SK-N-SH (cell line): Measurements from ENCODE around the gene SMAP1. TPM values are rescaled to one million over a fixed set of nuclear protein-coding genes. Genes with fewer than 3 reads are reported as not detected.

Source experiments
- CTCF ChIA-PET: fragments of 300-600, 350-600 bp; formaldehyde crosslinking; extraction: SDS; loops from one replicate; lab custom pipeline; 2021; lab: Yijun Ruan, JAX
- POLR2A ChIA-PET: fragments of 350-600 bp; sonication (Branson Sonifier 250); formaldehyde crosslinking; extraction: SDS; loops from one replicate; lab custom pipeline; 2020; ENCODE audit warnings: antibody characterized with exemption, inconsistent platforms; lab: Yijun Ruan, JAX
- DNase-seq: peaks from one replicate; pipeline ENCODE4 v3.0.0; 2012
- H2AFZ ChIP-seq: fragments of 200-600 bp; sonication (generic); 2 replicates; pipeline ENCODE4 v1.8.1; 2016; ENCODE audit warnings: antibody characterized with exemption, mild to moderate bottlenecking, low read depth
- H3F3A ChIP-seq: fragments of 200-600 bp; sonication (generic); replicated peaks from 2 replicates; pipeline ENCODE3; 2016; ENCODE audit warnings: antibody characterized with exemption, mild to moderate bottlenecking; ENCODE audit not compliant: insufficient read depth
- H3K27ac ChIP-seq, 2 experiments: fragments of 200-500 bp in 1 of 2; fragments of 200-600 bp in 1 of 2; sonication (Bioruptor generic) in 1 of 2; sonication (generic), shearing (Covaris generic) in 1 of 2; 2 replicates each; pipeline versions ENCODE4 v1.5.1 to v1.6.1; 2014 to 2016; ENCODE audit warnings: low read depth in 2 of 2, inconsistent platforms in 1 of 2, low read length in 1 of 2, mild to moderate bottlenecking in 1 of 2, mixed read lengths in 1 of 2
- H3K27me3 ChIP-seq: fragments of 200-600 bp; sonication (generic), shearing (Covaris generic); 2 replicates; pipeline ENCODE4 v1.6.1; 2016; ENCODE audit warnings: mixed run types; ENCODE audit not compliant: insufficient read depth
- H3K36me3 ChIP-seq, 2 experiments: fragments of 200-500 bp in 1 of 2; fragments of 200-600 bp in 1 of 2; sonication (Bioruptor generic) in 1 of 2; sonication (generic) in 1 of 2; replicated peaks in 1 of 2; 2 replicates each; pipeline versions ENCODE3 to v1.5.1; 2014 to 2016; ENCODE audit warnings: low read length in 1 of 2, mild to moderate bottlenecking in 1 of 2; ENCODE audit not compliant: insufficient read depth in 2 of 2, control insufficient read depth in 1 of 2
- H3K4me1 ChIP-seq, 2 experiments: fragments of 200-500 bp in 1 of 2; fragments of 200-600 bp in 1 of 2; sonication (Bioruptor generic) in 1 of 2; sonication (generic), shearing (Covaris generic) in 1 of 2; 2 replicates each; pipeline versions ENCODE4 v1.5.1 to v1.6.1; 2014 to 2016; ENCODE audit warnings: low read depth in 1 of 2, low read length in 1 of 2, mixed run types in 1 of 2; ENCODE audit not compliant: insufficient read depth in 2 of 2, control insufficient read depth in 1 of 2
- H3K4me2 ChIP-seq: fragments of 200-600 bp; sonication (generic), shearing (Covaris generic); 2 replicates; pipeline ENCODE4 v1.6.1; 2017; ENCODE audit warnings: mixed run types
- H3K4me3 ChIP-seq, 2 experiments: fragments of 200-500 bp in 1 of 2; fragments of 200-600 bp in 1 of 2; sonication (Bioruptor generic) in 1 of 2; sonication (generic), shearing (Covaris generic) in 1 of 2; 2 replicates each; pipeline versions ENCODE4 v1.5.1 to v1.8.1; 2014 to 2016; ENCODE audit warnings: low read depth in 2 of 2, inconsistent platforms in 1 of 2, low read length in 1 of 2, mild to moderate bottlenecking in 1 of 2, mixed read lengths in 1 of 2, moderate library complexity in 1 of 2
- H3K79me2 ChIP-seq: fragments of 200-600 bp; sonication (generic); 2 replicates; pipeline ENCODE4 v1.8.1; 2017; ENCODE audit warnings: mild to moderate bottlenecking; ENCODE audit not compliant: insufficient read depth
- H3K9ac ChIP-seq: fragments of 200-600 bp; sonication (generic); 2 replicates; pipeline ENCODE4 v1.6.1; 2017; ENCODE audit warnings: mixed run types
- H3K9me2 ChIP-seq: fragments of 200-600 bp; sonication (generic); 2 replicates; pipeline ENCODE4 v1.6.1; 2017; ENCODE audit warnings: mixed run types
- H3K9me3 ChIP-seq: fragments of 200-600 bp; sonication (generic); 2 replicates; pipeline ENCODE4 v1.6.1; 2017; ENCODE audit warnings: mixed run types, mild to moderate bottlenecking, moderate library complexity
- H4K20me1 ChIP-seq: fragments of 200-600 bp; sonication (generic); 2 replicates; pipeline ENCODE4 v1.6.1; 2017; ENCODE audit warnings: mild to moderate bottlenecking, mixed run types; ENCODE audit not compliant: insufficient read depth
- CHD2 ChIP-seq: fragments of 150-350 bp; IDR thresholded peaks from 2 replicates; pipeline ENCODE4 v1.6.1; 2018; ENCODE audit warnings: low read length; ENCODE audit not compliant: partially characterized antibody
- ELF1 ChIP-seq: IDR thresholded peaks from 2 replicates; pipeline ENCODE4 v1.4.0; 2012
- EP300 ChIP-seq, 2 experiments: IDR thresholded peaks; 2 replicates each; pipeline versions ENCODE4 v1.4.0 to v1.6.1; 2012; ENCODE audit warnings: borderline replicate concordance in 1 of 2, low read depth in 1 of 2, low read length in 1 of 2
- FOXJ3 ChIP-seq: sonication (generic); formaldehyde crosslinking; IDR thresholded peaks from 2 replicates; pipeline ENCODE4 v1.5.1; 2020; ENCODE audit warnings: mild to moderate bottlenecking, missing genetic modification reagents
- GABPA ChIP-seq: IDR thresholded peaks from 2 replicates; pipeline ENCODE4 v1.4.0; 2012; ENCODE audit warnings: low read depth, mild to moderate bottlenecking
- GATA2 ChIP-seq: sonication (generic); formaldehyde crosslinking; IDR thresholded peaks from 2 replicates; pipeline ENCODE4 v1.5.0; 2020; ENCODE audit warnings: mild to moderate bottlenecking, missing genetic modification reagents
- JUND ChIP-seq: IDR thresholded peaks from 2 replicates; pipeline ENCODE4 v1.4.0; 2012
- MAX ChIP-seq: IDR thresholded peaks from 2 replicates; pipeline ENCODE4 v1.4.0; 2012; ENCODE audit warnings: low read depth
- MEF2A ChIP-seq: IDR thresholded peaks from 2 replicates; pipeline ENCODE4 v1.4.0; 2012; ENCODE audit warnings: low read depth, borderline replicate concordance
- NFIC ChIP-seq: IDR thresholded peaks from 2 replicates; pipeline ENCODE4 v1.4.0; 2012; ENCODE audit warnings: borderline replicate concordance
- NRF1 ChIP-seq: IDR thresholded peaks from 2 replicates; pipeline ENCODE4 v1.6.1; 2012; ENCODE audit warnings: low read depth, mild to moderate bottlenecking, low read length
- RAD21 ChIP-seq: IDR thresholded peaks from 2 replicates; pipeline ENCODE4 v1.6.1; 2012; ENCODE audit warnings: mild to moderate bottlenecking, low read length
- RFX5 ChIP-seq: IDR thresholded peaks from 2 replicates; pipeline ENCODE4 v1.6.1; 2012; ENCODE audit warnings: mild to moderate bottlenecking, improper control_type of control experiment, low read length
- SMC3 ChIP-seq: IDR thresholded peaks from 2 replicates; pipeline ENCODE4 v1.6.1; 2012; ENCODE audit warnings: low read depth, low read length, improper control_type of control experiment
- TAF1 ChIP-seq: IDR thresholded peaks from 2 replicates; pipeline ENCODE4 v1.6.1; 2012; ENCODE audit warnings: low read depth, mild to moderate bottlenecking, low read length, moderate library complexity, borderline replicate concordance
- TCF12 ChIP-seq: IDR thresholded peaks from 2 replicates; pipeline ENCODE4 v1.4.0; 2012
- ZBTB33 ChIP-seq: IDR thresholded peaks from 2 replicates; pipeline ENCODE4 v1.4.0; 2012; ENCODE audit warnings: low read depth, borderline replicate concordance
- WGBS: methylation state at CpG from one replicate; pipeline ENCODE4 v1.1.6; 2017; ENCODE audit warnings: low lambda C conversion rate; 5-methylcytosine and 5-hydroxymethylcytosine counted together
- polyA plus RNA-seq, 3 experiments: library from polyadenylated mRNA; depleted of rRNA; stranded (reverse); fragments of >200 nt; gene quantifications; 2 replicates each; pipeline ENCODE4 v1.2.3, GENCODE V29; 2012
- TF ChIP-seq, protein P1 (sequence below): fragments of 200-600 bp; sonication (generic); IDR thresholded peaks from 2 replicates; pipeline ENCODE4 v1.6.1; 2017; ENCODE audit warnings: antibody characterized with exemption, mild to moderate bottlenecking, moderate library complexity
- TF ChIP-seq, protein P2 (sequence below): fragments of 150-350 bp; IDR thresholded peaks from 2 replicates; pipeline ENCODE4 v1.6.1; 2016; ENCODE audit warnings: mild to moderate bottlenecking, low read depth, low read length
- TF ChIP-seq, protein P3 (sequence below): IDR thresholded peaks from 2 replicates; pipeline ENCODE4; 2012

Gene SMAP1
- polyA plus RNA-seq, 1 of the 3 experiments (the other 2 are of a cell fraction): 12.6 TPM

- POLR2A ChIA-PET: no interaction called here
- CTCF ChIA-PET: interaction anchor here (0.9 kb wide), 1 partner anchor 9 kb away, joined by 3 read pairs; no protein-coding TSS in a partner anchor
- TF ChIP-seq NFIC (no peak), TCF12 (no peak), MEF2A (no peak), TAF1 (no peak), JUND (no peak), EP300 (IDR thresholded peaks at IDR 0.05; ENCODE audit: borderline replicate concordance in 1 of 2, low read depth in 1 of 2, low read length in 1 of 2) (no peak), ELF1 (no peak), RAD21 (no peak), FOXJ3 (CRISPR knock-in tag) (no peak), GABPA (no peak)
- TF ChIP-seq, protein P1, sequence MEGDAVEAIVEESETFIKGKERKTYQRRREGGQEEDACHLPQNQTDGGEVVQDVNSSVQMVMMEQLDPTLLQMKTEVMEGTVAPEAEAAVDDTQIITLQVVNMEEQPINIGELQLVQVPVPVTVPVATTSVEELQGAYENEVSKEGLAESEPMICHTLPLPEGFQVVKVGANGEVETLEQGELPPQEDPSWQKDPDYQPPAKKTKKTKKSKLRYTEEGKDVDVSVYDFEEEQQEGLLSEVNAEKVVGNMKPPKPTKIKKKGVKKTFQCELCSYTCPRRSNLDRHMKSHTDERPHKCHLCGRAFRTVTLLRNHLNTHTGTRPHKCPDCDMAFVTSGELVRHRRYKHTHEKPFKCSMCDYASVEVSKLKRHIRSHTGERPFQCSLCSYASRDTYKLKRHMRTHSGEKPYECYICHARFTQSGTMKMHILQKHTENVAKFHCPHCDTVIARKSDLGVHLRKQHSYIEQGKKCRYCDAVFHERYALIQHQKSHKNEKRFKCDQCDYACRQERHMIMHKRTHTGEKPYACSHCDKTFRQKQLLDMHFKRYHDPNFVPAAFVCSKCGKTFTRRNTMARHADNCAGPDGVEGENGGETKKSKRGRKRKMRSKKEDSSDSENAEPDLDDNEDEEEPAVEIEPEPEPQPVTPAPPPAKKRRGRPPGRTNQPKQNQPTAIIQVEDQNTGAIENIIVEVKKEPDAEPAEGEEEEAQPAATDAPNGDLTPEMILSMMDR: no peak
- TF ChIP-seq, protein P2, sequence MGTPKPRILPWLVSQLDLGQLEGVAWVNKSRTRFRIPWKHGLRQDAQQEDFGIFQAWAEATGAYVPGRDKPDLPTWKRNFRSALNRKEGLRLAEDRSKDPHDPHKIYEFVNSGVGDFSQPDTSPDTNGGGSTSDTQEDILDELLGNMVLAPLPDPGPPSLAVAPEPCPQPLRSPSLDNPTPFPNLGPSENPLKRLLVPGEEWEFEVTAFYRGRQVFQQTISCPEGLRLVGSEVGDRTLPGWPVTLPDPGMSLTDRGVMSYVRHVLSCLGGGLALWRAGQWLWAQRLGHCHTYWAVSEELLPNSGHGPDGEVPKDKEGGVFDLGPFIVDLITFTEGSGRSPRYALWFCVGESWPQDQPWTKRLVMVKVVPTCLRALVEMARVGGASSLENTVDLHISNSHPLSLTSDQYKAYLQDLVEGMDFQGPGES: no peak
- Histone ChIP-seq H2AFZ (no peak overlapping the region), H3K4me1 (no peaks in the 10 kb centered on the region), H3K27me3 (no peaks in the 10 kb centered on the region), H3K9ac (no peak overlapping the region), H3K79me2 (no peaks in the 10 kb centered on the region; the same call in 1 of the 2 replicates), H3F3A (peaks cover 6% of the 10 kb centered on the region), H4K20me1 (no peaks in the 10 kb centered on the region), H3K4me3 (no peak overlapping the region), H3K36me3 (peaks cover 0 to 5% of the 10 kb centered on the region in 2 experiments), H3K27ac (no peak overlapping the region), H3K4me2 (no peak overlapping the region), H3K9me3 (0 out of 2 replicates have a peak, but pooled peaks cover 5% of the 10 kb centered on the region), H3K9me2 (no peaks in the 10 kb centered on the region)
- no peak for DNase-seq
- 93% methylated on average over 2 of the region's 2 CpGs for WGBS
Measured at GRCh38 chr6:70738028-70738427, 70.3 kb downstream of the SMAP1 start.

DNA sequence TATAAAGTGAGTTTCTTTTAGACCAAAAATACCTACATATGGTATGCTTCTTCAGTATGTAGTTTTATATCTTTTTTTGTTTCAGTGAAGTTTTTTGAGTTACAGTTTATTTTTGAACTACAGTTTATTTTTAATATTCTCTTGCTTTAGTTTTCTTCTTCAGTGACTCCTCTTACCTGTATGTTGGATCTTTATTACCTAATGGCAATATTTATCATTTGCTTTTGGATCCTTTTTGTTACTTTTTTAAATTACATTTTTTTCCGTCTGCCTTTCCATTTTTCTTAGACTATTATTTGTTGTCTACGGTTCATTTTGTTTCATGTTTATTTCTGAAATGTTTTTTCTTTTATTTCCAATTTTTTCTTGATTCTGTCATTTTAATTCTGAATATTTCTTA, 71.9 kb downstream of the SMAP1 start:
- ChIA-PET CTCF (no interaction called here), POLR2A (no interaction called here)
- WGBS: 92% methylated on average over 2 of the region's 2 CpGs

More for the DNA sequence above, 71.9 kb downstream of the SMAP1 start:
- Histone ChIP-seq H2AFZ (no peak overlapping the region), H3K9me3 (0 out of 2 replicates have a peak, but pooled peaks cover 5% of the 10 kb centered on the region), H3K9ac (no peak overlapping the region), H3K36me3 (peaks cover 0 to 5% of the 10 kb centered on the region in 2 experiments), H4K20me1 (no peaks in the 10 kb centered on the region), H3K27ac (no peak overlapping the region), H3K79me2 (no peaks in the 10 kb centered on the region; the same call in 1 of the 2 replicates), H3K4me1 (no peaks in the 10 kb centered on the region), H3K4me3 (no peak overlapping the region), H3K27me3 (no peaks in the 10 kb centered on the region), H3K4me2 (no peak overlapping the region), H3F3A (peaks cover 6% of the 10 kb centered on the region), H3K9me2 (no peaks in the 10 kb centered on the region)
- no peak for DNase-seq
- no peak for TF ChIP-seq RFX5
- TF ChIP-seq, protein P3, sequence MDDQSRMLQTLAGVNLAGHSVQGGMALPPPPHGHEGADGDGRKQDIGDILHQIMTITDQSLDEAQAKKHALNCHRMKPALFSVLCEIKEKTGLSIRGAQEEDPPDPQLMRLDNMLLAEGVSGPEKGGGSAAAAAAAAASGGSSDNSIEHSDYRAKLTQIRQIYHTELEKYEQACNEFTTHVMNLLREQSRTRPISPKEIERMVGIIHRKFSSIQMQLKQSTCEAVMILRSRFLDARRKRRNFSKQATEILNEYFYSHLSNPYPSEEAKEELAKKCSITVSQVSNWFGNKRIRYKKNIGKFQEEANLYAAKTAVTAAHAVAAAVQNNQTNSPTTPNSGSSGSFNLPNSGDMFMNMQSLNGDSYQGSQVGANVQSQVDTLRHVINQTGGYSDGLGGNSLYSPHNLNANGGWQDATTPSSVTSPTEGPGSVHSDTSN: no peak
- no peak for TF ChIP-seq GATA2 (CRISPR knock-in tag)
- TF ChIP-seq NFIC: no peak
- no peak for TF ChIP-seq SMC3
- TF ChIP-seq MEF2A: no peak
- TF ChIP-seq FOXJ3 (CRISPR knock-in tag): no peak
- TF ChIP-seq ZBTB33: no peak
- TF ChIP-seq GABPA: no peak
- TF ChIP-seq ELF1: no peak
- no peak for TF ChIP-seq CHD2
- no peak for TF ChIP-seq NRF1
- no peak for TF ChIP-seq MAX
